Spleen (tissue), 7 donors: ENCODE results near the gene IL1RAPL2.

ENCODE experiments used
- CTCF ChIP-seq, 11 experiments: fragments of 200-600 bp in 7 of 11; fragments of 450-650 bp in 4 of 11; sonication (generic) in 4 of 11; IDR thresholded peaks in 8 of 11; conservative IDR thresholded peaks in 3 of 11; 1 replicate in 7 of 11; 2 replicates in 4 of 11; pipeline versions ENCODE4 v1.4.0 to v1.8.0; 2016 to 2021; ENCODE audit warnings: antibody characterized with exemption in 11 of 11, inconsistent platforms in 4 of 11, mild to moderate bottlenecking in 1 of 11
- POLR2A ChIP-seq, 3 donors: fragments of 450-650 bp; IDR thresholded peaks; one replicate each; pipeline ENCODE4 v1.5.1; 2017; ENCODE audit warnings: antibody characterized with exemption in 3 of 3, mild to moderate bottlenecking in 1 of 3
- POLR2AphosphoS5 ChIP-seq, 3 donors: sonication (generic); formaldehyde crosslinking; IDR thresholded peaks; one replicate each; pipeline ENCODE4 v1.5.1; 2017; ENCODE audit warnings: antibody characterized with exemption in 3 of 3
- donor health status: DM: no; HTN: no; CAD: no; lungs with moderate emphysema.
- donor health status: DM: no; HTN: no; CAD: no.
- donor health status: DM: no; HTN: no; CAD: no.

GRCh38 chrX:105468741-105469140, 902.7 kb downstream of the IL1RAPL2 start:
- no peak for TF ChIP-seq CTCF (IDR thresholded peaks at IDR 0.05 in 8 of 11, conservative IDR thresholded peaks at IDR 0.05 in 3 of 11)
- TF ChIP-seq POLR2A (IDR thresholded peaks at IDR 0.05) = no peak
- TF ChIP-seq POLR2AphosphoS5 (IDR thresholded peaks at IDR 0.05) = no peak
